Fibroblast of skin of back (primary cell): ENCODE data around the gene VPS25. TPM values are rescaled to one million over a fixed set of nuclear protein-coding genes. Genes with fewer than 3 reads are reported as not detected.
A peak's percentile ranks its signal among the peaks of the same experiment; 100 is the strongest.
"Not testable (repeated sequence)": the region's sequence is repeated elsewhere in the genome, so short reads cannot be mapped to it uniquely, and the experiment has no call there.

Source experiments
- DNase-seq: peaks from one replicate; pipeline ENCODE4 v3.0.0-alpha.2; 2013
- polyA plus RNA-seq, 2 experiments: library from polyadenylated mRNA; unstranded; fragments of 120-200 nt; gene quantifications; one replicate each; pipeline ENCODE4 v1.2.1, GENCODE V29; 2013; ENCODE audit not compliant: insufficient read length in 2 of 2

VPS25 gene
- 63.7 TPM for polyA plus RNA-seq (2013, experiment 1 of 2; ENCODE audit: insufficient read length)
- polyA plus RNA-seq (2013, experiment 2 of 2; ENCODE audit: insufficient read length) = 54.1 TPM

DNA sequence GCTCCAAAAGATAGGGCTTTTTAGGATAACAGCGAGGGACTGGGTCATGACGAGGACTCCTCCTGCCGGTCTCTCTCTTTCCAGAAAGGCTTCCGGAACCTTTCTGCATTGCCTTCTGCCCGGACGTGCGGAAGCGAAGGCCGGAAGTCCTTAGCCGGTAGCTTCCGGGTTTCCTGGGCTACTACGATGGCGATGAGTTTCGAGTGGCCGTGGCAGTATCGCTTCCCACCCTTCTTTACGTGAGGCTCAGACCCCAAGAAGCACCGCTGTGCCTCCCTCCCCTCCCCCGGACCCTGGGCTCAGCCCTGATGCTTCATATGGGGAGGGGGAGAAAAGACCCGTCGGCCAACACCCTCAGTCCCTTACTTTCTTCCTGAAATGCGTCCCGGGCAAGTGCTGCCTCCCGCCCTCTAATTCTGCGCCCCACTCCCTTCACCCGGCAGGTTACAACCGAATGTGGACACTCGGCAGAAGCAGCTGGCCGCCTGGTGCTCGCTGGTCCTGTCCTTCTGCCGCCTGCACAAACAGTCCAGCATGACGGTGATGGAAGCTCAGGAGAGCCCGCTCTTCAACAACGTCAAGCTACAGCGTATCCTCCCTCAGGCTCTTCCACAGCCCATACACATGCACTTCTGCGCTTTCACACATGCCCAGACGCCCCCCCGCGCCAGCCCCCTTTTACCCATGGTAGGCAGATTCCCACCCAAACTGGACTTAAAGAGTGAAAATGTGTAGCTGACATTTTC, at the start of gene VPS25:
TSS of gene VPS25 (plus strand) at position 160 of the 746 bp plus-strand sequence. CDS start at position 187, 27 bp downstream.
- DNase-seq = peak; percentile 88

GRCh38 chr17:42723636-42724035, 49.6 kb upstream of the VPS25 start:
- DNase-seq = no peak

- no peak for DNase-seq
Measured at GRCh38 chr17:42725143-42725542, 48.1 kb upstream of the VPS25 start.

GRCh38 chr17:42740699-42741098, 32.5 kb upstream of the VPS25 start:
- DNase-seq = no peak

GRCh38 chr17:42742916-42743315, 30.3 kb upstream of the VPS25 start:
- not testable (repeated sequence) for DNase-seq

GRCh38 chr17:42743595-42744282, 29.5 kb upstream of the VPS25 start:
- DNase-seq = no peak

DNA sequence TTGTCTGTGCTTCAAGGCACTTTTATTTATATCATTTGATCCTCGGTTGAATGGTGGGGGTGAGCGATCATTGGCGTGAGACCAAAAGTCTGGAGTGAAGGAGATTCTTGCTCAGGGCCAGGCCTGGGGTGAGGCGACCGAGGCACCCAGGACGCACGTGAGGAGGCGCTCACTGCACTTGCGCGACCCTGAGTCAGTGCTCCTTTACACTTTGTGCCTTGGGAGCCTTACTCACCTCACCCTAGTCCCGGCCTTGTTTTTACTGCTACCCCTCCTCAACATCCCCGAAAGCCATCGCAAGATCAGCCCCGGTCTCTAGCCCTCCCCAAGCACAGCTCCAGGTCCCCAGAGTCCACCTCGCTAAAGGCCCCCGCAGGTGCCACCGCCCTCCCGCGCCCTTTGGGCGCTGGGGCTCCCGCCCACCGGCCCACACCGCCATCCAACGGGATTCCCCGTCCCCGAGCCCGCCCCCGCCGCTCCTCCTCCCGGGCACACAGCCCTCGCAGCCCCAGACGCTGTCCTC, 28.9 kb upstream of the VPS25 start:
- peak; percentile 56 for DNase-seq

GRCh38 chr17:42744806-42745617, 28.2 kb upstream of the VPS25 start, which contains the start of gene EZH1:
Gene EZH1, minus strand, starts transcription at chr17:42745040. Its CDS starts 16,099 bp downstream, at chr17:42728941.
- DNase-seq = peak; percentile 89

DNA sequence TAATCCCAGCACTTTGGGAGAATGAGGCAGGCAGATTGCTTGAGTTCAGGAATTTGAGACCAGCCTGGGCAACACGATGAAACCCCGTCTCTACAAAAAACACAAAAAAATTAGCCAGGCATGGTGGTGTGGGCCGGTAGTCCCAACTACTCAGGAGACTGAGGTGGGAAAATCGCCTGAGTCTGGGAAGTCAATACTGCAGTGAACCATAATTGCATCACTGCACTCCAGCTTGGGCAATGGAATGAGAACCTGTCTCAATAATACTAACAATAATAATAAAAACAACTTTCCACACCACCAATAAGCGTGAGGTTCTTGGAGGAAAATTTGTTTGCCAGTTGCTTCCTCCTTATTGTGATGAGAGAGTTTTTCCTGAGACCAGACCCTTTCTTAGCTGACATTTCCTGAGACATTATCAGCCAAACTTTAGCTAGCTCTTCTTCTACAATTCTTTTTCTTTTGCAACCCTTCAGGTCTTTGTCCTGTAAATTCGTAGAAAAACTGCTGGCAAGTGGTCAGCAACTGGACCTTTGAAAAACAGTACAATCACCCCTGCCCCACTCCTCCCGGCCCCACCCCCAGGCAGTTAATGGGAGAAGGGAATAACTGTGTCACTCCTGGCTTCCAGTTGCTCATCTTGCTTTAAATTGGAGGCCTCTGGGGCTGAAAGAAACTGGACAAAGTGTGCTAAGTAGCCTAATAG, 24.9 kb upstream of the VPS25 start:
- no peak for DNase-seq

GRCh38 chr17:42748908-42749798, 24.1 kb upstream of the VPS25 start:
- DNase-seq = no peak

GRCh38 chr17:42750739-42751344, 22.4 kb upstream of the VPS25 start:
- no peak for DNase-seq

DNA sequence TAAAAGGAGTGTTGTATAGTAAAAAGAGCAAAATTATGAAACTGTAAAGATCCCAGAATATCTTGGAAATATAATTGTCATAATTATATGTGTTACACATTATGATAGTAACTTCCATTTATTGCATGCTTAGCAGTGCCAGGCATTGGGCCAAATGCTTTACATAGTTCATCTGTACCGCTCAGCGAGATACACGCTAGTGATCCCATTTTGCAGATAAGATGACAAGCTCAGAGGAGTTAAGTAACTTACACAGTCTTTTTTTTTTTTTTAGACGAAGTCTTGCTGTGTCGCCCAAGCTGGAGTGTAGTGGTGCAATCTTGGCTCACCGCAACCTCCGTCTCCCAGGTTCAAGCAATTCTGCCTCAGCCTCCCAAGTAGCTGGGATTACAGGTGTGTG, 21.6 kb upstream of the VPS25 start:
- peak; percentile 28 for DNase-seq

GRCh38 chr17:42754782-42755181, 18.5 kb upstream of the VPS25 start:
- DNase-seq = no peak

DNA sequence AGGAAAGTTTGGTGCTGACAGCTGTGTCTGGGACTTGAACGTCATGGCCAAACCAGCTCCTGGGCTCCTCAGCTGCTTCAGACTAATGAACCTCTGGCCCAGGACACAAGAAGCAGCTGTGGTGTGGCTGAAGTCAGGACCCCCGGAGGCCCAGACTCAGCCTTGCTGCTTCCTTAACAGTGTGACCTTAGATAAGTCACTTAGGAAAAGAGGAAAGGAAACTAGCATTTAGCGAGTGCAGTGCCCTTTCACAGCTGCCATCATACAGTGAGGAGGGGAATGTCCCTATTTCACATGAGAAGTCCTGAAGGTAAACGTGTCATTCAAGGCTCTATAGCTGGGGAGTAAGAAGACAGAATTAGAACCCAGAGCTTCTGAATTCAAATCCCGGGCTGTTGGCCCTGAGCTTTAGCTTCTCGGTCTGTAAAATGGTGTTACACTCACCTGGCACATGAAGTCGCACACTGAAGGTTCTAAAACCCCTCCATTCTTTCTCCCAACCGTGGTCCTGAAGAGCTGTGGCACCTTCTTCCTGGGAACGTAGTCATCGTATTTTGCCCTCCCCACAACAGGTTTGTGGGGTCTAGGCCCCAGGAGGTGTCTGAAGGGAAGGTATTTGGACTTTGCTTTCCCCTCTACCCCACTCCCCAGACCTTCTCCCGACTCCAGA, 13.1 kb upstream of the VPS25 start:
- no peak for DNase-seq

- peak; percentile 27 for DNase-seq
Measured at GRCh38 chr17:42760652-42761581, 12.3 kb upstream of the VPS25 start, which contains the start of gene RAMP2. Gene RAMP2, plus strand, starts transcription at chr17:42761227. Its CDS starts 35 bp downstream, at chr17:42761262.

- DNase-seq = no peak
Measured at GRCh38 chr17:42761638-42762037, 11.6 kb upstream of the VPS25 start.

- DNase-seq = no peak
Measured at GRCh38 chr17:42766124-42766523, 7.1 kb upstream of the VPS25 start.

DNA sequence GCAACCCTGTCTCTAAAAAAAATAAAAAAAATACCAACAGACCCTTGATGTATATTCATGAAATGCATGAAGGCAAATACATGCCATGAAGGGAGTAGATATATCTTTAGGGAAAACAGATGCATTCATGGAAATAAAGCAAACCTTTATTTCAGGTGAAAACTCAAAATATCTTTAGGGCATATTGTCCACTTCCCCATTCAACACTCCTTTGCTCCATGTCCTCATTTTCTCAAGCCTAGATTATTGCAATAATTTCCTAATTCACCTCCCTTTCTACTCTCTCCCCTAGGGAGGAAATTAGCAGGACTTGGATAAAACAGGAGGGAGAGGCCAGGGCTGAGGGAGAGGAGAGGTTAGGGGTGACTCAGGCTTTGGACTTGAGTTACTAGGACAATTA, 5.7 kb upstream of the VPS25 start:
- DNase-seq = no peak

- DNase-seq = not testable (repeated sequence)
Measured at GRCh38 chr17:42768006-42768405, 5.2 kb upstream of the VPS25 start.
